Hippocampal formation (tissue), 2 donors: Measurements from ENCODE around the gene MAFF.

Experiments
- DNase-seq, 2 donors: peaks; one replicate each; lab custom pipeline; 2025; lab: John Stamatoyannopoulos, UW

MAFF gene

GRCh38 chr22:38203855-38204514 is 2.2 kb downstream of the MAFF start:
- DNase-seq: no peak

DNA sequence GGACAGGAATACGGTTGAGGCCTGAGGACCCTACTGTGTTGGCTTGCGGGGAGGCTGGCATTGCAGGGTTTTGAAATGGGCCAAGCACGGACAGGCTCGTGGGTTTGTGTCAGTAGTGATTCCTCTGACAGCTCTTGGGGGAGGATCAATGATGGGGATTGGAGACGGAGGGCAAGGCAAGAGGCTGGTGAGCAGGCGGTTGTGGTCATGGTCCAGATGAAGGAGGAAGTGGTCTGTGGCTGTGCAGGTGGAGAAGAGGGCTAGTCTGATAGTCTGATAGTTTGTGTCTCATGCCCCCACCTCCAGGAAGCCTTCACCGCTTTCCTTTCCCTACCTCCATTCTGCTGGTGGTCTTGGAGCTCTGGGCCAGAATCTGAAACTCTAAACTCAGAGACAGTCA is 3.0 kb downstream of the MAFF start:
- DNase-seq: no peak

GRCh38 chr22:38205261-38206128 is 3.7 kb downstream of the MAFF start:
- DNase-seq: peak; percentile 32 to 47

DNA sequence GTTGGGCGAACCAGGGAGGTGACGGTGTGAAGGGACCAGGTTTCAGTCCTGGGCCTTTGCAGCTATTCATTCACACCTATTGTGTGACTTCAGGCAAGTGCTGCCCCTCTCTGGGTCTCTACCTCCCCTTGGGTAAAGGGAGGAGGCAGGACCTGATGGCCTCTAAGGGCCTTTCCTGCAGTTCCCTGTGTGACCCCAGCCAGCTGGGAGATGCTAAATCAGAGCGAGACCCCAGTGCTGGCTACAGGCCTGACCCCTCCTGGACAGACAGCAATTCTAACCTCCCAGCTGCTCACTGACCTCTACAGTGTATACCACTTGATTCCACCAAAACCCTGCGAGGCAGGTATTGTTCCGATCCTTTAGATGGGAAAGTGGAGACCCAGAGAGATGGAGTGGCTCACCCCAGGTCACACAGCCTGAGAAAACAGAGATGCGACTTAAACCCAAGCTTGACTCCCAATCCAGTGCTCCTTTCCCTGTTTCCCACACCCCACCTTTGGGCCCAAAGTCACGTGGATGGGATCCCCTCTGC is 6.2 kb downstream of the MAFF start:
- DNase-seq: no peak

DNA sequence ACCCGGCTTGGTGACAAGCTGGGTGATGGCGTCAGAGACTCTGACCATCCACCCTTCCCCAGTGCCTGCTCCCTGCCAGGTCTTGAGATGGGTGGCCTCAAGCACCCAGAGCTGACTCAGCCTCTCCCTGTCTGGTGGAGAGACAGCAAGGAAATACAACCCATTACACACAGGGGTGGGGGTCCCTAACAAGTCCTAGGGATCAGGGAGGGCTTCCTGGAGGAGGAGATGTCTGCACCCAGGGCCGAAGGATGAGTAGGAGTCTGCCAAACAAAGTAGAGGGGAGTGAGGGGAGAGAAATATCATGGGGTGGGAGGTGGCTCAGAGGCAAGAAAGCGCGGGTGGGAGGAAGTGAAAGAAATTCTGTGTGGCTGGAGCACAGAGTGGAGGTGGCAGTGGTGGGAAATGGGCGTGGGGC is 6.8 kb downstream of the MAFF start:
- DNase-seq: no peak

DNA sequence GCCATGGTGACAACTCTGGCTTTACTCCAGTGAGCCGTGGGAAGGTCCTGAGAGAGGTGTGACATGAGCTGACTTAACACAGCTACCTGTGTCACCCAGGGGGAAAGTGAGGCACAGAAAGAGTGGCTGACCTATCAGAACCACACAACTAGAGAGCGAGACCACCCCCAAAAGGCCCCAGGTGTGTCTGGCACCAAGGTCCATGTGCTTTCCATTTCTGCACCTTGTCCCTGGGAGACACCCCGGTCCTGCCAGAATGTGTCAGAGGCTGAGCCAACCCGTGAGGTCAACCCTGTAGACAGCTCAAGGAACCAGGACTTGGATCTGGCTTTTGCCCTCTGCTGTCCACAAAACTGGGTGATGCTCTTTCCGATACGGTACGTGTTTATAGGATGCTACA is 9.8 kb downstream of the MAFF start:
- DNase-seq: no peak

- no peak for DNase-seq
Observed at GRCh38 chr22:38212442-38212841, 10.6 kb downstream of the MAFF start.

GRCh38 chr22:38213319-38213989 is 11.7 kb downstream of the MAFF start:
- no peak for DNase-seq

GRCh38 chr22:38213990-38214301 is 12.2 kb downstream of the MAFF start:
- DNase-seq: no peak

GRCh38 chr22:38214302-38215056 is 12.7 kb downstream of the MAFF start:
- peak in 1 of 2 donors; percentile 43 for DNase-seq

GRCh38 chr22:38215156-38216038 is 13.6 kb downstream of the MAFF start:
- no peak for DNase-seq

DNA sequence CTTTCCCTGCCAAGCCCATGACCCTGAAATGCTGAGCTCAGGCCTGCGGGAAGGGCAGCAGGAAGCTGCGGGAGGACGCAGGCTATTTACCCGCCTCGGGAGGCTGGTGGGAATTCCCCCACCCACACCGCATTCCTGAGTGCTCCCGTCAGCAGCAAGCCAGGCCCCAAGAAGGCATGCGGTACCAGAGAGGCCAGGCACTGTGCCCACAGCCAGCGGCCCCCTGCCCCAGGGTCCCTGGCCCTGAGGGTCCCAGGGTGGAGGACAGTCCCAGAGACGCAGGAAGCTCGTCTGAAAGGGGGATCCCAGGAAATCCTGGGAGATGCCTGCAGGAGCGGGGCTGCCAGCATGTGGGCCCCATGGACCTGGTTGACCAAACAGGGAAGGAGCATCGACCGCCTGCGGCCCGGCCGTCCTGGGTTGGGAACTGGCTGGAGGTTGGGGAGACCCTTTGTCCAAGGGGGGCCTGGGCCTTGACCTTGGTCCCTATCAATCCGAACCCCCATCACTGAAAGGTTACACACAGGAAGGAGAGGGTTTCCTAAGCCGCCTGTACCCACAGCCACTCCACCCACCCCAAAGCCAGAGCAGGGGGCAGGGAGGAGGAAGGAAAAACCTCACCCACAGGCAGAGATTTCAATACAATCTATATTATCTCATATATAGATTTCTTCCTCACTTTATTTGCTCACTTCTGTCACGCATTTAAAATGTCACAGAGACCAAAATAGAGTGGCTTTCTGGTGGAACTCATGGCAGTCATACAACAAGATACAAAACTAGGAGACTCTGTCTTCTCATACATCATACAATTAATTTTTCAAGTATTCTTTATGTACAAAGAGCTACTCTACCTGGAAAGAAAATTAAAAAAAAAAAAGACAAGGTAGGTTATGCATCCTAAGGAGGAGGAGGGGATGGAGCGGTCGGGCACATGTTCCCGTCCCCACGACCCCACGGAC is 17.1 kb downstream of the MAFF start:
- DNase-seq: no peak

DNA sequence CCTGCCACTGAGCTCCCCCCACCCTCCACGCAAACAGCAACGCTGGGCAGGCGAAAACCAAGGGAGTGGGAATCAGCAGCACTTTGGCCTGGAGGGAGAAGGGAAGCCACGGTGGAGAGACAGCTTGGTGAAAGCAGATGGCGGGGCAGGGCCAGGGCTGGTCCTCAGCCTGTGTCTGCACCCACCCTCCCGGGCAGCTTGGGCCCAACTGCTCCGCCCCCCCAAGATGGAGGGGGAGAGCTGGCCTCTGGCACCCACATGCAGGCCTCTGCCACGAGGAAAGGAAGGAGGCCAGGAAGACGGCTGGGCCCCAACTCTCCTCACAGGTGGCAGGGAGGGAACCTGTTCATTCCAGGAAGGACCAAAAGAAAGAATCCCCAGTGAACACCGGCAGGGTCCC is 17.8 kb downstream of the MAFF start:
- DNase-seq: no peak

- no peak for DNase-seq
Observed at GRCh38 chr22:38220163-38220562, 18.4 kb downstream of the MAFF start.

DNA sequence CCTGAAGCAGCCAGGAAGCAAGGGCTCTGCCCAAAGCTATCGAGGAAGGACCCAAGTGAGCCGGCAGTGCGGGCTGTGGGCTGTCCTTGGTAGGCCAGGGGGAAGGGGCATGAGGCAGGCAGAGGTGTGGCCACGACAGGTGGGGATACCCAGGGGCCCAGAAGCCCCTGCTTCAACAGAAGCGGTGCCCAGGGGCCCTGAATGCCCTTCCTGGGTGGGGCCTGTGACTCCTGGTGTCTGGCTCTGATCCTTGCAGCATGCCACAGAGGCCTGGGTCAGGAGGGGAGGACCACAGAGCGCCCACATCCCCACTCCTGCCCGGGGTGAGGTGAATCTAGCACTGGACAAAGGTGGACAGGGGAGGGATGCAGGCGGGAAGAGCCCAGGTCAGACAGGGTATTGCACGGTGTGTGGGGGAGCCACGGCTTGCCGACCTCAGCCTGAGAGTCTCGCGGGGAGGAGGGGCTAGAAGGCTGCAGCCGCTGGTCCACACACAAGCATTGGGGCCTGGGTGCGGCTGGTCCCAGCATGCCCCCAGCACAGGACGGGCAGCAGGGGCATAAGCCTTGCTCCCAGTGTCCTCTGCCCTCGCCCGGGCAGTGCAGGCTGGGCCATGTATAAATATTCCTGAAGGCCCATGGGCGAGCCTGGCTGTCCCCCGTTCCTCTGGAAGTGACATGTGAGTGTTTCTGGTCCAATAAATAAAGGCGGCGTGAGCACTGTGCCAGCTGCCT is 19.0 kb downstream of the MAFF start:
- no peak for DNase-seq

DNA sequence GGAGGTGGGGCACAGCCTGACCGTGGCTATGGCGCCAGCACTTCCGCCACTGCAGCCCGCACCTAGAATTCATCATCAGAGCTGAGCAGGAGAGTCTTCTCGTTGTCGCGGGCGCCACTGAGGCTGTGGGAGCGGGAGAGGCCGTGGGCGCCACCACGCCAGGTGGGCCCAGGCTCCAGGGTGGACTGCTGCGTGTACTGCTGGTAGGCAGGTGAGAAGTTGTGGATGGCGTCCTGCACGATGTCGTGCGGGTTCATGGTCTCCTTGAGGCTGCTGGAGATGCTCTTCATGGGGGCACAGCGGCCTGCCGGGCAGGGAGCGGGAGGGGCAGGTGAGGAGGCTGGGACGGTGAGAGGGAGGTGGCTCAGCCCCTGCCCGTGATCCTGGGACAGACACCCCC is 19.6 kb downstream of the MAFF start:
- no peak for DNase-seq

GRCh38 chr22:38221908-38222796 is 20.4 kb downstream of the MAFF start:
- DNase-seq: no peak

GRCh38 chr22:38222797-38223119 is 21.0 kb downstream of the MAFF start:
- DNase-seq: no peak
